Transverse colon (tissue), 4 donors: ENCODE measurements around the gene DLGAP1. TPM values are rescaled to one million over a fixed set of nuclear protein-coding genes. Genes with fewer than 3 reads are reported as not detected.

Experiments used
- DNase-seq: peaks from one replicate; pipeline ENCODE4 v3.0.0-alpha.2; 2019
- H3K27ac ChIP-seq, 4 donors: fragments of 200-600 bp; sonication (generic); 2 replicates each; pipeline ENCODE4 v1.5.1; 2016 to 2018; ENCODE audit warnings: inconsistent platforms in 4 of 4
- H3K27me3 ChIP-seq: fragments of 200-600 bp; sonication (generic); 2 replicates; pipeline ENCODE4 v1.5.1; 2017; ENCODE audit warnings: inconsistent platforms
- H3K36me3 ChIP-seq, 4 donors: fragments of 200-600 bp; sonication (generic); 2 replicates each; pipeline ENCODE4 v1.5.1; 2017 to 2019; ENCODE audit warnings: inconsistent platforms in 4 of 4
- H3K4me1 ChIP-seq, 4 donors: fragments of 200-600 bp; sonication (generic); 2 replicates each; pipeline ENCODE4 v1.5.1; 2017 to 2020; ENCODE audit warnings: inconsistent platforms in 4 of 4
- H3K4me3 ChIP-seq, 4 donors: fragments of 200-600 bp; sonication (generic); 1 replicate in 1 of 4; 2 replicates in 3 of 4; pipeline versions ENCODE4 v1.5.1 to v1.6.1; 2017 to 2019; ENCODE audit warnings: inconsistent platforms in 4 of 4
- H3K9me3 ChIP-seq, 2 donors: fragments of 200-600 bp; sonication (generic); 2 replicates each; pipeline ENCODE4 v1.5.1; 2017 to 2019; ENCODE audit warnings: inconsistent platforms in 2 of 2
- CTCF ChIP-seq, 5 experiments: fragments of 200-600 bp in 3 of 5; fragments of 450-650 bp in 2 of 5; sonication (generic) in 3 of 5; IDR thresholded peaks; 1 replicate in 2 of 5; 2 replicates in 3 of 5; pipeline ENCODE4 v1.5.1; 2016 to 2017; ENCODE audit warnings: antibody characterized with exemption in 5 of 5, inconsistent platforms in 3 of 5, mild to moderate bottlenecking in 2 of 5, moderate library complexity in 1 of 5
- EP300 ChIP-seq: sonication (generic); formaldehyde crosslinking; IDR thresholded peaks from one replicate; pipeline ENCODE4 v1.6.1; 2017; ENCODE audit warnings: antibody characterized with exemption, low read depth
- POLR2A ChIP-seq: fragments of 450-650 bp; IDR thresholded peaks from one replicate; pipeline ENCODE4 v1.6.1; 2016; ENCODE audit warnings: antibody characterized with exemption, mild to moderate bottlenecking, moderate library complexity
- POLR2AphosphoS5 ChIP-seq, 3 donors: sonication (generic); formaldehyde crosslinking; IDR thresholded peaks; one replicate each; pipeline ENCODE4 v1.6.1; 2016; ENCODE audit warnings: antibody characterized with exemption in 3 of 3
- WGBS, 2 donors: methylation state at CpG; one replicate each; pipeline ENCODE4 v1.1.5; 2018; ENCODE audit warnings: low coverage in 1 of 2; 5-methylcytosine and 5-hydroxymethylcytosine counted together
- in situ Hi-C, 4 donors: fragments of 200-750 bp; cut with MboI; loops; one replicate each; pipeline versions ENCODE4 v1.15.0 to v1.15.1; 2017; ENCODE audit warnings: low sequenced_read_pairs in 3 of 4, low pct_ligation_motif_present in 1 of 4, low pct_unique_long_range_greater_than_20kb in 1 of 4
- intact Hi-C: fragments of 100-400 bp; cut with DNase I; formaldehyde crosslinking; loops from one replicate; pipeline ENCODE4 v1.15.1; 2023; ENCODE audit warnings: low total_unique reads
- total RNA-seq, 4 donors: library from RNA; depleted of rRNA; stranded (reverse); fragments of >200 nt; gene quantifications; one replicate each; pipeline ENCODE4 v1.1.0, GENCODE V29; 2016

DLGAP1 gene
- total RNA-seq, 4 donors from 2014 or later, result 2.7 to 7.2 (median 3.3) TPM

- H3K36me3 ChIP-seq, result no peaks in the 10 kb centered on the region
- no peak for DNase-seq
- peaks cover 0 to 10% (median 0%) of the 10 kb centered on the region in 4 donors for H3K4me1 ChIP-seq
- no peaks in the 10 kb centered on the region for H3K9me3 ChIP-seq
- 72 to 80% methylated on average over 5 to 9 of the region's 9 CpGs for WGBS, 2 donors
- no peaks in the 10 kb centered on the region for H3K27me3 ChIP-seq
- no peak for TF ChIP-seq EP300
- TF ChIP-seq POLR2A, result no peak
- no peak for TF ChIP-seq POLR2AphosphoS5 (IDR thresholded peaks at IDR 0.05)
- no peak for TF ChIP-seq CTCF (IDR thresholded peaks at IDR 0.05)
- H3K4me3 ChIP-seq, result no peak overlapping the region
- no peak overlapping the region for H3K27ac ChIP-seq
- intact Hi-C loops (no loop called here), in situ Hi-C loops (loop anchor here in 1 of 4 donors (25.0 kb wide), 1 partner anchor 172 kb away; no protein-coding TSS in a partner anchor)
Measured at GRCh38 chr18:3689986-3690763, 764.9 kb downstream of the DLGAP1 start.

GRCh38 chr18:3689091-3689490 is 766.0 kb downstream of the DLGAP1 start:
- no peaks in the 10 kb centered on the region for H3K27me3 ChIP-seq
- no peak overlapping the region for H3K27ac ChIP-seq
- H3K9me3 ChIP-seq, result no peaks in the 10 kb centered on the region
- peaks cover 0 to 10% (median 0%) of the 10 kb centered on the region in 4 donors for H3K4me1 ChIP-seq
- in situ Hi-C loops, result loop anchor here in 1 of 4 donors (25.0 kb wide), 1 partner anchor 173 kb away; no protein-coding TSS in a partner anchor
- no peaks in the 10 kb centered on the region for H3K36me3 ChIP-seq
- WGBS, 2 donors, result 33 to 56% methylated on average over 1 to 3 of the region's 3 CpGs
- DNase-seq, result no peak
- no peak overlapping the region for H3K4me3 ChIP-seq
- no peak for TF ChIP-seq POLR2AphosphoS5 (IDR thresholded peaks at IDR 0.05)
- no peak for TF ChIP-seq EP300
- no peak for TF ChIP-seq POLR2A
- TF ChIP-seq CTCF (IDR thresholded peaks at IDR 0.05), result no peak
- intact Hi-C loops, result no loop called here

- intact Hi-C loops, result no loop called here
- DNase-seq, result no peak
- H3K9me3 ChIP-seq, result no peaks in the 10 kb centered on the region
- no peak overlapping the region for H3K4me3 ChIP-seq
- WGBS, 2 donors, result 36 to 52% methylated on average over 2 to 5 of the region's 5 CpGs
- H3K27ac ChIP-seq, result no peak overlapping the region
- peaks cover 0 to 10% (median 0%) of the 10 kb centered on the region in 4 donors for H3K4me1 ChIP-seq
- in situ Hi-C loops, result loop anchor here in 1 of 4 donors (25.0 kb wide), 1 partner anchor 174 kb away; no protein-coding TSS in a partner anchor
- H3K36me3 ChIP-seq, result no peaks in the 10 kb centered on the region
- no peak for TF ChIP-seq CTCF (IDR thresholded peaks at IDR 0.05)
- no peaks in the 10 kb centered on the region for H3K27me3 ChIP-seq
Measured at GRCh38 chr18:3688690-3689089, 766.4 kb downstream of the DLGAP1 start.

- Histone ChIP-seq H3K4me1 (no peaks in the 10 kb centered on the region), H3K4me3 (no peak overlapping the region), H3K36me3 (no peaks in the 10 kb centered on the region), H3K9me3 (no peaks in the 10 kb centered on the region), H3K27ac (no peak overlapping the region), H3K27me3 (no peaks in the 10 kb centered on the region)
- intact Hi-C loops, result no loop called here
- in situ Hi-C loops, result loop anchor here in 1 of 4 donors (25.0 kb wide), 1 partner anchor 179 kb away; no protein-coding TSS in a partner anchor
- WGBS, 2 donors, result 74 to 88% methylated on average over 3 of the region's 3 CpGs
- no peak for DNase-seq
- TF ChIP-seq POLR2A (no peak), EP300 (no peak), POLR2AphosphoS5 (IDR thresholded peaks at IDR 0.05) (no peak), CTCF (IDR thresholded peaks at IDR 0.05) (no peak)
Measured at GRCh38 chr18:3683483-3683882, 771.6 kb downstream of the DLGAP1 start.
